ENCODE measurements around the gene GOT1. TPM values are rescaled to one million over a fixed set of nuclear protein-coding genes. Genes with fewer than 3 reads are reported as not detected.

GOT1 gene
- total and polyA plus RNA-seq, 2 of the 8 experiments (the other 6 are each of a cell fraction or from before 2014, with no cell fraction given) = 16.7 to 47.0 TPM

GRCh38 chr10:99431190-99431760 is 851 bp upstream of the GOT1 start (continued):
- no peak for TF ChIP-seq CHD7 (IDR thresholded peaks at IDR 0.05; ENCODE audit: insufficient replicate concordance, low read length)
- TF ChIP-seq CBX5 (IDR thresholded peaks at IDR 0.05; ENCODE audit: low read depth, low read length) = no peak
- no peak for TF ChIP-seq BACH1 (IDR thresholded peaks at IDR 0.05; ENCODE audit: low read length)
- no peak for TF ChIP-seq RFX5 (IDR thresholded peaks at IDR 0.05; ENCODE audit: borderline replicate concordance, low read depth, low read length)
- no peak for TF ChIP-seq GTF2F1 (IDR thresholded peaks at IDR 0.05; ENCODE audit: borderline replicate concordance, low read depth, low read length)
- TF ChIP-seq ATF3 (IDR thresholded peaks at IDR 0.05; ENCODE audit: insufficient read depth, low read depth, low read length) = no peak
- TF ChIP-seq CTBP2 (IDR thresholded peaks at IDR 0.05; ENCODE audit: borderline replicate concordance, insufficient read depth, insufficient read length, low read length) = no peak
- peak; percentile 53; the same call in 1 of the 2 replicates for TF ChIP-seq TCF12 (IDR thresholded peaks at IDR 0.05; ENCODE audit: low read depth, low read length)
- TF ChIP-seq RNF2 (IDR thresholded peaks at IDR 0.05; ENCODE audit: borderline replicate concordance, low read depth, low read length, missing control alignments, poor library complexity, severe bottlenecking) = no peak

Data from H1 (cell line).